ENCODE measurements around the gene WNT9B. TPM values are rescaled to one million over a fixed set of nuclear protein-coding genes. Genes with fewer than 3 reads are reported as not detected.
A peak's percentile ranks its signal among the peaks of the same experiment; 100 is the strongest.

The WNT9B gene
- total RNA-seq, 1 donor from 2014 or later = 0.13 TPM

DNA sequence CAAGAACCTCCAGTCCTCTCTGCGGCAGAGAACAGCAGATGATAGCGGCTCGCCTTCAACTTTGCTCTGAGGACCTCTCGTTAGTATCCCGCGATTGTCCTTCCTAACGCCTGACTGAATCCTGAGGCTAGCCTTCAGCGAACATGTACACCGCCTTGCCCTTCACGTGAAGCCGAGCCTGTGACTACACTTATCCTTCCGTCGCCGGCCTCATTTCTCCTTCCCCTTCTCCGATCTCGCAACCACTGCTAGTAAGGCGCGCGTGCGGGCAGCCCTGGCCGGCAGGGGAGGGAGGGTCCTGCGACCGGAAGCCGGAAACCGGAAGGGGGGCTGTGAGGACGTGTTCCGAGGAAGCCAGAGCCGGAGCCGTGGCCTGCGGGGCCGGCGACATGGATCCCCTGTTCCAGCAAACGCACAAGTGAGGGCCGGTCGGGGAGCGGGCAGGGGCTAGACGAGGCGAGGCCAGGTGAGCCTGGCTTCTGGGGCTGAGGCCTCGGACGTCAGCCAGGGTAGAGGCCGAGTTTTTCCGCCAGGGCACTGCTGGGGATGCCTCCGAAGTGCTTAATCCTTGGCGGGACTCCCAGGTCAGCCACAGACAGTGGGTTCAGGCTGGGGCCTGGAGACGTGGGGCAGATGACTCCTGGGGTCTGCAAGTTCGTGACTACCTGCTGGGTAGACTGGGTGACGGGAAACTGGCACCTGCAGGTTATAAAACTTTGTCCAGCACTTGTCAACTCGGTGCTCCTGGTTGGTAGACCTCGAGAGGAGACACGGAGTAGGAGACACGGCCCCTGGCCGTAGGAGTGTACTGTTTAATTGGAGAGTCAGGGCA is 71.6 kb downstream of the WNT9B start, which contains the start of gene GOSR2:
TSS of gene GOSR2 (plus strand) at position 357 of the 832 bp plus-strand sequence. CDS start at position 390, 33 bp downstream.
- peak; percentile 99 for ATAC-seq (ENCODE audit: poor library complexity)
- DNase-seq = peak; percentile 95
- intact Hi-C loops (cut with DNase I) = no loop called here

DNA sequence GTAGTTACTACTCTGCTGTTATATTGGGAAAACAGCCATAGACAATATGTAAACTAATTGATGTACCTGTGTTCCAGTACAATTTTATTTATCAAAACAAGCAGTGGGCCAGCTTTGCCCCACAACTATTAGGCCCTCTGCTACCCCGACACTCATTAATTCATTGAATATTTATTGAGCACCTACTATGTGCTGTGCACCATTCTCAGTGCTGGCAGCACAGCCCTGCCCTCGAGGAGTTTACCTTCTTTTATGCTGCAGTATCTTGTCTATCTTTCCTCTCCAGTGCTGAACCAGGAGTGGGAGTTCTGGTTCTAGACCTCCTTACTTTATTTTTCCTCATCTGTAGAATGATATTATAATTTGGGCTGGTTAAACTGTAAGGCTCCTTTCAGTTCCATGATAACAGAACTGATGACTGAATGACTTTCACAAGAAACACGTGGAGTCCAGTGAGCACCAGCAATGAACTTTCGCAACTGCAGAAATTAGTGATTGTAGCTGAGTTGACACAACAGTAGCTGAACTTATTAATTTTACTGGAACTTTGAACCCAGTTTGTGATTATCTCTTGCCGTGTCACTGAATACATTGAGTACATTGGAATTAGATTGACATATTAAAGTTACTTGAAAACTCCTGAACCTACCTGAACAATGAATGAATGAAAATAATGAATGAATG is 73.9 kb downstream of the WNT9B start:
- DNase-seq (no peak), ATAC-seq (ENCODE audit: poor library complexity) (no peak)
- intact Hi-C loops (cut with DNase I) = no loop called here

DNA sequence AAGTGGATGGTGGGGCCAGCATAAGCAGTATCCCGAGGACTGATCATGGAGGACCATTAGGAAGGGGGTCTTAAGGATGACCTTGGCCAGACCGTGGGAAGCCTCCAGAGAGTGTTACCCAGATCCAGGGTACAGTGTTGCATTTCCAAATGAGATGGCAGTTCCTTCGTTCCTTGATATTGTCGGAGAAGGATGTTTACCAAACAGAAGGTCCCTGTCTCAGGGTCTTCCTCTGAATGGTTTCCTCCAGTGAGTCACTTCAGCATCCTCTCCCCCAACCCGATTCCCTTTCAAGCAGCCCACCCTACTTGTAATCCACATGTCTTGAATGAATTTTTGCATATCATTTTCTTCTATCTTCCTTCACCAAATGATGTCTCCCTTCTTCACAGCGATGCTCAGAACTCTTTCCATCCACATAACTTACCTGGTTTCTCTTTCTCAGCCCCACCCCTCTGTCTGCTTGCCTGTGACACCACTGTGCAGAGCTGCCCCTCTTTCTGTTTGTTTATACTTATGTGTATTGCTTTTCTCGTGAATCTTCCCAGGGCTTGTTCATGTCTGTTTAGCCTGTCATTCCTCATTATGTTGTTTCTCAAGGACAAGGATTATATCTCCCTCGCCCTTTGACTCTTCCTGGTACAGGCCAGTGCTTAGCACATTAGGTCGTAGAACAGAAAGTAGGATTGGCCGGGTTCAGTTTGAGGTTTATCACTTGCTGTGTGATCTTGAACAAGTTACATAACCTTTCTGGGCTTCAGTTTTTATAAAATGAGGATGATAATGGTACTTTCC is 77.3 kb downstream of the WNT9B start:
- DNase-seq = no peak
- ATAC-seq (ENCODE audit: poor library complexity) = no peak
- intact Hi-C loops (cut with DNase I) = no loop called here

DNA sequence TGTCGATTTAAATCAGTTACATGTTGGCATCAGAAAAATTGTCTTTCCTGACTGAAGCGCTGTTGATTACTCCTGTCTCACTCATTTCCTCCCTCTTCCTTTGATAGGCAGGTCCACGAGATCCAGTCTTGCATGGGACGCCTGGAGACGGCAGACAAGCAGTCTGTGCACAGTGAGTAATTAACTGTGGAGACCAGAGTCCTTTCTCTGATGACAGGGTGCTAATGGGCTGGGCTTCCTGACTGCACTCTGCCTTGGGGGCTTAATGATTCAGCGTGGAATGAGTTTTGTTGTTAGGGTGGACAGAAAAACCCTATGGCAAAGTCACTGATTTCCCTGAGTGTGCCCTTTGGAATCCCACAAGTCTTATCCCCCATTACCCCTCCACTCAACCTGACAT is 78.0 kb downstream of the WNT9B start:
- no peak for ATAC-seq (ENCODE audit: poor library complexity)
- intact Hi-C loops (cut with DNase I) = no loop called here
- DNase-seq = no peak

DNA sequence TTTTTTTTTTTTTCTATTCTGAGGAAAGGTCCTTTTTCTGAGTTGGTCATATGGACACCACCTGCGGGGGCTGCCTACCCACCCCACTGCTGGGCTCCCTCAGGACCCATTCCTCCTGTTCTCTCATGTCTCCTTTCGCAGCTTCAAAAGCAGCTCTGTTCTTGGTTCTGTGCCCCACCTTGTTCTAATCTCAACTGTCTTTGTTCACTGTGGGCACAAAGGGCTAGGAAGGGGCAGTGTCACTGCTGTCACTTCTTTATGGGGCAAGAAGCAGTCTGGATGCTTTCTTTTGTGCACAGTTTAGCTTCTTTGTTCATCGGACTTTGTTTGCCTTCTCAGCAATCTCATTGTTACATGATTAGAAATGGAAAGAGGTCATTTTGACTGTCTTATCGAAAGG is 78.7 kb downstream of the WNT9B start:
- ATAC-seq (ENCODE audit: poor library complexity) = no peak
- intact Hi-C loops (cut with DNase I) = no loop called here
- no peak for DNase-seq

DNA sequence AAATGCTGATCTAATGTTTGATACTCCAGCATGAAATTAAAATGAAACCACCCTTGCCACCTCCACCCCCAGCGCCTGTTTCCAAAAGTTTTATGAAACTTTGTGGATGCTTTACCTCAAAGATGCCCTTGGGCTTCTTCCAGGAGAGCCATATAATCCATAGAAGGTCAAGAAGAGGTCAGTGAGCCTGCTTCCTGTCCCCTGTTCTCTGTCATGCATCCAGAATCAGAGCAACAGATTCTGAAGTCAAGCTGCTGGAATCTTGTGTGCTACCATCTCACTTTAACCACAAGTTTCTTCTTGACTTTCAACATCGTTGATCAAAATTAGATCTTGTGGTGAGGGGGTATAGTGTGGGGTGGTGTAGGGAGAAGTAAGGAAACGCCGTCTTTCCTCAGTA is 80.2 kb downstream of the WNT9B start:
- ATAC-seq (ENCODE audit: poor library complexity) = no peak
- intact Hi-C loops (cut with DNase I) = no loop called here
- no peak for DNase-seq

DNA sequence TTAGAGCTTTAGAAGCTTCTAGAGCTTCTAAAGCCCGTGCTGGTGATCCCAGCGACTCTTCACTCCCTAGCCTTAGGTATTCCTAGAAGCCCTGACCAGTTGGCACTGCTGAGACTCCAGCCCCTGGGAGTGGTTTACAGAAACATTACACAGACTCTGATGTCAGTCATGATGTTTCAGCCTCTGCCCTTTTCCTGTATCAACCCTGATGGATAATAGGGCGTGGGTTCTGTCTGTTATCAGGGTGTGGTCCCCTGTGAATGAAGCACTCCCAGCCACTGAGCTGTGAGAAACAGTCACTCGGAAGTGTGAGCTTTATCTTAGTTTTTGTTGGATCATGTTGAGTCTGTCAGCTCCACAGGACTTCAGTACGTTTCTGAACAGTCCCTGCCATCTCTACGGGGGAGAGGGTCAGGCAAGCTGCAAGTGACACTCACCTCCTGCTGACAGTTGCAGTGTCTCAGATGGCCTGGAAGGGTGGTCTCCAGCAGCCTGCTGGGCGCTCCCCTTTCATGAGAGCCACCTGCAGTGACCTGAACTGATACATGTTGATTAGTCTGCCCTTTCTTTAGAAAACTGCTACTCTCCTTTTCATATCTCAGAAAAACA is 84.4 kb downstream of the WNT9B start:
- DNase-seq = no peak
- intact Hi-C loops (cut with DNase I) = no loop called here
- peak; percentile 41 for ATAC-seq (ENCODE audit: poor library complexity)

Other genes with a start within 250 kb of the WNT9B start
- 0.91 TPM for gene WNT3, start 32.9 kb upstream of the WNT9B start, total RNA-seq
- 32.0 TPM for gene GOSR2, start 71.6 kb downstream of the WNT9B start, total RNA-seq
- gene RPRML, start 127.7 kb downstream of the WNT9B start, total RNA-seq = not detected